HepG2 (cell line): ENCODE data around the gene PRSS21. TPM values are rescaled to one million over a fixed set of nuclear protein-coding genes. Genes with fewer than 3 reads are reported as not detected.

Experiments
- DMTF1 ChIP-seq: sonication (generic); formaldehyde crosslinking; IDR thresholded peaks from 2 replicates; pipeline ENCODE4 v1.4.0; 2020; ENCODE audit warnings: mild to moderate bottlenecking, missing genetic modification reagents
- FOXK2 ChIP-seq: fragments of 450-650 bp; IDR thresholded peaks from 2 replicates; pipeline ENCODE4 v1.6.1; 2016
- GATA4 ChIP-seq: sonication (generic); IDR thresholded peaks from 2 replicates; pipeline ENCODE4 v1.6.1; 2016; ENCODE audit warnings: antibody characterized with exemption, low read depth, borderline replicate concordance
- HNF1A ChIP-seq, 2 experiments: sonication (generic) in 1 of 2; formaldehyde crosslinking in 1 of 2; IDR thresholded peaks; 2 replicates each; pipeline versions ENCODE4 v1.4.0 to v1.6.1; 2016 to 2020; ENCODE audit warnings: borderline replicate concordance in 1 of 2, low read depth in 1 of 2, mild to moderate bottlenecking in 1 of 2, missing genetic modification reagents in 1 of 2
- NFYB ChIP-seq: sonication (generic); formaldehyde crosslinking; IDR thresholded peaks from 2 replicates; pipeline ENCODE4 v1.4.0; 2020; ENCODE audit warnings: missing genetic modification reagents
- TRIM22 ChIP-seq: fragments of 450-650 bp; IDR thresholded peaks from 2 replicates; pipeline ENCODE4 v1.6.1; 2017
- ZBTB8A ChIP-seq: sonication (generic); formaldehyde crosslinking; IDR thresholded peaks from 2 replicates; pipeline ENCODE4 v1.4.0; 2020; ENCODE audit warnings: mild to moderate bottlenecking, low read depth, missing genetic modification reagents, borderline replicate concordance
- ZFP36L1 ChIP-seq: sonication (generic); formaldehyde crosslinking; IDR thresholded peaks from 2 replicates; pipeline ENCODE4 v1.8.0; 2022; ENCODE audit warnings: mild to moderate bottlenecking, missing genetic modification reagents, moderate library complexity
- ZNF446 ChIP-seq: sonication (generic); formaldehyde crosslinking; IDR thresholded peaks from 2 replicates; pipeline ENCODE4 v1.5.0; 2020; ENCODE audit warnings: mild to moderate bottlenecking, missing genetic modification reagents
- ZNF567 ChIP-seq: sonication (generic); formaldehyde crosslinking; IDR thresholded peaks from 2 replicates; pipeline ENCODE4 v1.8.1; 2023; ENCODE audit warnings: mild to moderate bottlenecking, missing genetic modification reagents, borderline replicate concordance
- polyA plus RNA-seq, 8 experiments: library from polyadenylated mRNA; depleted of rRNA in 3 of 8; stranded (reverse) in 7 of 8; unstranded in 1 of 8; fragments of >200 nt; fragmentation: Illumina TruSeq in 4 of 8; extraction: Trizol in 4 of 8; gene quantifications; 2 replicates each; pipeline versions ENCODE4 v1.2.1 to v1.2.3, GENCODE V29; 2011 to 2016; ENCODE audit warnings: low read depth in 4 of 8, missing spikeins in 1 of 8, mixed read lengths in 1 of 8; ENCODE audit not compliant: insufficient read depth in 1 of 8
- total RNA-seq, 5 experiments: library from RNA; depleted of rRNA; stranded (reverse); fragments of >200 nt; fragmentation: Illumina TruSeq; extraction: Trizol; gene quantifications; 2 replicates each; pipeline ENCODE4 v1.2.3, GENCODE V29; 2016; ENCODE audit warnings: low read depth in 1 of 5
- TF ChIP-seq, protein P1 (sequence below): sonication (generic); formaldehyde crosslinking; IDR thresholded peaks from 2 replicates; pipeline ENCODE4 v1.5.0; 2020; ENCODE audit warnings: missing genetic modification reagents
- TF ChIP-seq, protein P2 (sequence below): IDR thresholded peaks from 2 replicates; pipeline ENCODE4 v1.6.1; 2016; ENCODE audit warnings: control low read depth
- TF ChIP-seq, protein P3 (sequence below): sonication (generic); formaldehyde crosslinking; IDR thresholded peaks from 2 replicates; pipeline ENCODE4 v1.5.1; 2020; ENCODE audit warnings: missing genetic modification reagents, mild to moderate bottlenecking, borderline replicate concordance
- TF ChIP-seq, protein P4 (sequence below): sonication (generic); formaldehyde crosslinking; IDR thresholded peaks from 2 replicates; pipeline ENCODE4 v1.5.0; 2020; ENCODE audit warnings: missing genetic modification reagents, mild to moderate bottlenecking, borderline replicate concordance

The PRSS21 gene
- total and polyA plus RNA-seq, 2 of the 13 experiments (the other 11 are each of a cell fraction or from before 2014, with no cell fraction given), result not detected

GRCh38 chr16:2777231-2777902 is 39.7 kb upstream of the PRSS21 start, which contains the start of gene ELOB (continued):
- TF ChIP-seq ZNF567 (CRISPR knock-in tag), result no peak
- TF ChIP-seq DMTF1 (CRISPR knock-in tag), result 0 out of 2 replicates have a peak, but pooled peaks have one; percentile 51
- TF ChIP-seq ZFP36L1, result no peak
- TF ChIP-seq ZNF446 (CRISPR knock-in tag), result peak; percentile 64; the same call in 1 of the 2 replicates
- TF ChIP-seq, protein P1, sequence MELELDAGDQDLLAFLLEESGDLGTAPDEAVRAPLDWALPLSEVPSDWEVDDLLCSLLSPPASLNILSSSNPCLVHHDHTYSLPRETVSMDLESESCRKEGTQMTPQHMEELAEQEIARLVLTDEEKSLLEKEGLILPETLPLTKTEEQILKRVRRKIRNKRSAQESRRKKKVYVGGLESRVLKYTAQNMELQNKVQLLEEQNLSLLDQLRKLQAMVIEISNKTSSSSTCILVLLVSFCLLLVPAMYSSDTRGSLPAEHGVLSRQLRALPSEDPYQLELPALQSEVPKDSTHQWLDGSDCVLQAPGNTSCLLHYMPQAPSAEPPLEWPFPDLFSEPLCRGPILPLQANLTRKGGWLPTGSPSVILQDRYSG (CRISPR knock-in tag), result no peak
- TF ChIP-seq, protein P2, sequence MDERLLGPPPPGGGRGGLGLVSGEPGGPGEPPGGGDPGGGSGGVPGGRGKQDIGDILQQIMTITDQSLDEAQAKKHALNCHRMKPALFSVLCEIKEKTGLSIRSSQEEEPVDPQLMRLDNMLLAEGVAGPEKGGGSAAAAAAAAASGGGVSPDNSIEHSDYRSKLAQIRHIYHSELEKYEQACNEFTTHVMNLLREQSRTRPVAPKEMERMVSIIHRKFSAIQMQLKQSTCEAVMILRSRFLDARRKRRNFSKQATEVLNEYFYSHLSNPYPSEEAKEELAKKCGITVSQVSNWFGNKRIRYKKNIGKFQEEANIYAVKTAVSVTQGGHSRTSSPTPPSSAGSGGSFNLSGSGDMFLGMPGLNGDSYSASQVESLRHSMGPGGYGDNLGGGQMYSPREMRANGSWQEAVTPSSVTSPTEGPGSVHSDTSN (CRISPR knock-in tag), result no peak
- TF ChIP-seq ZBTB8A (CRISPR knock-in tag), result no peak
- no peak for TF ChIP-seq NFYB
- no peak for TF ChIP-seq HNF1A (IDR thresholded peaks at IDR 0.05; ENCODE audit: low read depth)
- 0 out of 2 replicates have a peak, but pooled peaks have one; percentile 25 for TF ChIP-seq HNF1A (CRISPR knock-in tag; IDR thresholded peaks at IDR 0.05; ENCODE audit: borderline replicate concordance)
- no peak for TF ChIP-seq TRIM22
- TF ChIP-seq, protein P3, sequence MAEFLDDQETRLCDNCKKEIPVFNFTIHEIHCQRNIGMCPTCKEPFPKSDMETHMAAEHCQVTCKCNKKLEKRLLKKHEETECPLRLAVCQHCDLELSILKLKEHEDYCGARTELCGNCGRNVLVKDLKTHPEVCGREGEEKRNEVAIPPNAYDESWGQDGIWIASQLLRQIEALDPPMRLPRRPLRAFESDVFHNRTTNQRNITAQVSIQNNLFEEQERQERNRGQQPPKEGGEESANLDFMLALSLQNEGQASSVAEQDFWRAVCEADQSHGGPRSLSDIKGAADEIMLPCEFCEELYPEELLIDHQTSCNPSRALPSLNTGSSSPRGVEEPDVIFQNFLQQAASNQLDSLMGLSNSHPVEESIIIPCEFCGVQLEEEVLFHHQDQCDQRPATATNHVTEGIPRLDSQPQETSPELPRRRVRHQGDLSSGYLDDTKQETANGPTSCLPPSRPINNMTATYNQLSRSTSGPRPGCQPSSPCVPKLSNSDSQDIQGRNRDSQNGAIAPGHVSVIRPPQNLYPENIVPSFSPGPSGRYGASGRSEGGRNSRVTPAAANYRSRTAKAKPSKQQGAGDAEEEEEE (CRISPR knock-in tag), result no peak
- no peak for TF ChIP-seq FOXK2
- TF ChIP-seq, protein P4, sequence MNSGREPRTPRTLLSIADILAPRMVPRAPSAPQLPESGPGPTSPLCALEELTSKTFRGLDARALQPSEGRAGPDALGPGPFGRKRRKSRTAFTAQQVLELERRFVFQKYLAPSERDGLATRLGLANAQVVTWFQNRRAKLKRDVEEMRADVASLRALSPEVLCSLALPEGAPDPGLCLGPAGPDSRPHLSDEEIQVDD (CRISPR knock-in tag), result peak; percentile 38; the same call in 1 of the 2 replicates
- TF ChIP-seq GATA4, result no peak
